Astrocyte (in vitro differentiated cells and primary cell): ENCODE results near the gene EXOC3.

ENCODE experiments used
- EZH2 ChIP-seq: IDR thresholded peaks from 2 replicates; pipeline ENCODE4 v1.6.1; 2012; ENCODE audit warnings: mild to moderate bottlenecking, low read length, inconsistent platforms; ENCODE audit not compliant: insufficient read depth
- TF ChIP-seq, protein P1 (sequence below): IDR thresholded peaks from 2 replicates; pipeline ENCODE4 v1.5.1; 2011; ENCODE audit warnings: low read depth, mild to moderate bottlenecking, inconsistent platforms, low read length, moderate library complexity; ENCODE audit not compliant: insufficient read depth

DNA sequence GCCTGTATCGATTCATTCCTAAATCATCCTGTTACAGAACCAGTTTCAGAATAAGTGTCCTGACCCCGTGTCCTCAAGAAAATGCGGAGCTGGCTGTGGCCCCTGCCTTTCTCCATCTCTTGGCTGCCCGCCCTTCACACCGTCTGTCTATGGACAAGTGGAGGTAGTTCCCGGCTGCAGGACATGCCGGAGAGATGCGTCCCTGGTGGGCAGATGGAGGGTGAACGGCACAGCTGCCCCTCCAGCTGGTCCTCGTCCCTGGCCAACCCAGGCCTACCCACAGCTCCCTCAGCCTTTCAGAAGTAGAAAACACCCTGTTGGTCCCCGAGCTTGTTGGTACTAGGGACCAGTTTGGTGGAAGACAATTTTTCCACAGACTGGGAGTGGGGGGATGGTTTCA lies 14.8 kb upstream of the EXOC3 start:
- TF ChIP-seq, protein P1, sequence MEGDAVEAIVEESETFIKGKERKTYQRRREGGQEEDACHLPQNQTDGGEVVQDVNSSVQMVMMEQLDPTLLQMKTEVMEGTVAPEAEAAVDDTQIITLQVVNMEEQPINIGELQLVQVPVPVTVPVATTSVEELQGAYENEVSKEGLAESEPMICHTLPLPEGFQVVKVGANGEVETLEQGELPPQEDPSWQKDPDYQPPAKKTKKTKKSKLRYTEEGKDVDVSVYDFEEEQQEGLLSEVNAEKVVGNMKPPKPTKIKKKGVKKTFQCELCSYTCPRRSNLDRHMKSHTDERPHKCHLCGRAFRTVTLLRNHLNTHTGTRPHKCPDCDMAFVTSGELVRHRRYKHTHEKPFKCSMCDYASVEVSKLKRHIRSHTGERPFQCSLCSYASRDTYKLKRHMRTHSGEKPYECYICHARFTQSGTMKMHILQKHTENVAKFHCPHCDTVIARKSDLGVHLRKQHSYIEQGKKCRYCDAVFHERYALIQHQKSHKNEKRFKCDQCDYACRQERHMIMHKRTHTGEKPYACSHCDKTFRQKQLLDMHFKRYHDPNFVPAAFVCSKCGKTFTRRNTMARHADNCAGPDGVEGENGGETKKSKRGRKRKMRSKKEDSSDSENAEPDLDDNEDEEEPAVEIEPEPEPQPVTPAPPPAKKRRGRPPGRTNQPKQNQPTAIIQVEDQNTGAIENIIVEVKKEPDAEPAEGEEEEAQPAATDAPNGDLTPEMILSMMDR: no peak
- no peak for TF ChIP-seq EZH2
